Pons (tissue), 1 donor: ENCODE measurements around the gene TMEM131.
"Not testable (repeated sequence)": the region's sequence is repeated elsewhere in the genome, so short reads cannot be mapped to it uniquely, and the experiment has no call there.

ENCODE experiments used
- DNase-seq: peaks from one replicate; pipeline ENCODE4 v3.0.0-alpha.2; 2016; ENCODE audit warnings: low spot score

TMEM131 gene

DNA sequence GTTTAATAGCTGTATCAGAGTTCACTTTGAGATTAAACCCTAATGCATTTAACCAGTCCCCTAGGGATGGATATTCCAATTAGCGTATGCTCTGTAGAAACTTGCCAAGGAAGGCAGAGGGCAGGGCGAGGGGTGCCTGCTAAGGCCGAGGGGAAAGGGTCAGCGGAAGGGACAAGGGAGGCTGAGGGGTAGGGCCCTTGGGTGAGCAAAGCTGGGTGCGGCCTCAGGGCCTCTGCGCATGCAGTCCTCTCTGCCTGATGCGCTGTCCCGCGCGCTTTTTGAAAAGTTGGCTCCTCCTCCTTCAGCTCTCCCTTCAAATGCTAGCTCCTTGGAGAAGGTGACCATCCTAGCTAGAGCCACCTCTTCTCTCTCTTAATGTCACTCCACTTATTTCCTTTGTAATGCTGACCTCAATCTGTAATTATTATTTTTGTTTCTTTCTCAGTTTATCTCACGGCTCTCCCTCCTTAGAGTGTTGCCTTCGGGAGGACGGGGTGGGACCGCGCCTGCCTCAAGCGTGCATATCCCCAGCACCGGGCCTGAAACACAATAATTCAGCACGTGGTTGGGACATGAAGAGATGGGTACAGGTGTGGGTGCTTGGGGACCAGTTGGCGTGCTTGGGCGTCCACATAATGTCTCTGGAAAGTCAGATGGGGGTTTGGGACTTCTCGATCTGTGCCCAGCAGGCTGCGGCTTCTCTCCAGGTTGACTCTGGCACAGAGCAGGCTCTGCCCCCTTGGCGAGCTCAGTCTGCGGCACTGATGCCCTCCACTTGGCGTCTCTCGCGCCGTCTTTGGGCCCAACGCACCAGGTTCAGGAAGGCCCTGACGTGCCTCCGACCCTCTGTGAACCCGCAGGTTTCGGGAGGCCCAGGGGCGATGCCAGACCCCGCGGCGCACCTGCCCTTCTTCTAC lies 272.3 kb downstream of the TMEM131 start:
- DNase-seq: no peak

DNA sequence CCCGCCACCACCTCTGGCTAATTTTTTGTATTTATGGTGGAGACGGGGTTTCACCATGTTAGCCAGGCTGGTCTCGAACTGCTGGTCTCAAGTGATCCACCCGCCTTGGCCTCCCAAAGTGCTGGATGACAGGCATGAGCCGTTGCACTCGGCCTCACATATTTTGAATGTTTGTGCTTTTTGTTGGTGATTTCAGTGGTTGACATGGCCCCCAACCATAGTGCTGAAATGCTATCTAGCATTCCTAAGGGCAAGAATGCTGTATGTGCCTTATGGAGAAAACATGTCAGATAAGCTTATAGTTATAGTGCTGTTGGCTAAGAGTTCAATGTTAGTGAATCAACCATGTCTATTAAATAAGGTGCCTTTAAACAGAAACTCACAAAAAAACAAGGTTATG lies 273.5 kb downstream of the TMEM131 start:
- DNase-seq: no peak

DNA sequence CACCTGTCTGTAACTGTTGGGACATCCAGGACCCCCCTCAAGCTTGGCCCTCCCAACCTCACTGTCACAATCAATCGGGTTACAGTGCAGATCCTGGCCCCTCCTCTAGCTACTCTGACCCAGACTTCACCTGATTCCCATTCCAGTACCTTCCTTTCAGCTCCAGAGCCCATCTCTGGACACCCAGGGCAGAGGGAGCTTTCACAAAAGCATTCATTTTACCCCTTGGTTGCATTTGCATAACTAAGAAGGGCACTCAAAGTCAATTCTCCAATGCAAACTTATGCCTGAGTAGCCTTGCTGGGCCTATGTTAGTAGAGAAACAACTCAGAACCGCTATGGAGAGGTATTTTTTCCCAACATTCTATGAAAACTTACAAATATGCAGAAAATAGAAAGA lies 275.0 kb downstream of the TMEM131 start:
- no peak for DNase-seq

DNA sequence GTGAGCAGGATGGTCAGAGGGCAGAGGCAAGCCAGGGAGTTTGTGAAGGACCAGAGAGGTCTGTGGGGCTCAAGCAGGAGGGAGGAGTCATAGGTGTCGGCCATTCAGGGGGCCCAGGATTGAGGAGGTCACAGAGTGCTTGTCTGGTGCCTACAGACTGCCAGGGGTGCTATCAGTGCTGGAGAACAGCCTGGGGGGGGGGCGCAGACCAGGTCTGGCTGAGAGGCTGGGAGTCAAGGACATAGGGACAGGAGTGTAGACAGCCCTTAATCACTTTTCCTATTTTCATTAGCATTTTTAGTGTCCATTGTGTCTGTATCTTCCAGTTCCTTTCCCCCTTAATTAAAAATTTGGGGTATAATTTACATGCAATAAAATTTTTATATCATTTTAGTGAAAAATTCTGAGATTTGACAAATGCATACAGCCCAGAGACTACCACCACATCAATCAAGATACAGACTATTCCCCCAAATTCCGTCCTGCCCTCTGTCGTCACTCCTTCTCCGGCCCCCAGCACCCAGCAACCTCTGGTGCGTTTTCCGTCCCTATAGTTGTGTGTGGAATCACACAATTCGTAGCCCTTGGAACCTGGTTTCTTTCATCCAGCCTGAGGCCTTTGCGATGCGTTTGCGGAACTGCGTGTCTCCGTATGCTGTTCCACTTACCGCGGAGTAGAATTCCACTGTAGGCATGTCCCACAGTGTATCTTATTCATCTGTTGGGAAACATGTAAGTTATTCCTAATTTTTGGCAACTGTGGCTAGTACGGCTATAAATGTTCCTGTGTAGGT lies 276.2 kb downstream of the TMEM131 start:
- no peak for DNase-seq

DNA sequence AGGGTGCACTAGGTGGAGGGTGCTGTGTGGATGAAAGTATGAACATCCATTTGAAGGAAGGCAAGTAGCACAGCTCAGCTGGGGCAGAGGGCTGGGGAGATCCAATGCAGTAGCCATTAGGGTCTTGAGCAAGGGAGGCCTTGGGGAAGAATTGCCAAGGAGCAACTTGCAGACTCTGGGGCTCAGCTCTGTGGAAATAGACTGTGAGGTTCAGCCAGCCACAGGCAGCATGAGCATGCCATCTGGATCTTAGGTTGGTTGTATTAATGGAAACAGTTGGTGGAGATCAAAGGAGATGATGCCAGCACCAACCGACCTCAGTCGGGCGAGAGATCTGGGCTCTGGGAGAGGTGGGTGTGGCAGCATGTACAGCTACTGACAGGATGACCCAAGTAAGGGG lies 276.8 kb downstream of the TMEM131 start:
- DNase-seq: no peak

DNA sequence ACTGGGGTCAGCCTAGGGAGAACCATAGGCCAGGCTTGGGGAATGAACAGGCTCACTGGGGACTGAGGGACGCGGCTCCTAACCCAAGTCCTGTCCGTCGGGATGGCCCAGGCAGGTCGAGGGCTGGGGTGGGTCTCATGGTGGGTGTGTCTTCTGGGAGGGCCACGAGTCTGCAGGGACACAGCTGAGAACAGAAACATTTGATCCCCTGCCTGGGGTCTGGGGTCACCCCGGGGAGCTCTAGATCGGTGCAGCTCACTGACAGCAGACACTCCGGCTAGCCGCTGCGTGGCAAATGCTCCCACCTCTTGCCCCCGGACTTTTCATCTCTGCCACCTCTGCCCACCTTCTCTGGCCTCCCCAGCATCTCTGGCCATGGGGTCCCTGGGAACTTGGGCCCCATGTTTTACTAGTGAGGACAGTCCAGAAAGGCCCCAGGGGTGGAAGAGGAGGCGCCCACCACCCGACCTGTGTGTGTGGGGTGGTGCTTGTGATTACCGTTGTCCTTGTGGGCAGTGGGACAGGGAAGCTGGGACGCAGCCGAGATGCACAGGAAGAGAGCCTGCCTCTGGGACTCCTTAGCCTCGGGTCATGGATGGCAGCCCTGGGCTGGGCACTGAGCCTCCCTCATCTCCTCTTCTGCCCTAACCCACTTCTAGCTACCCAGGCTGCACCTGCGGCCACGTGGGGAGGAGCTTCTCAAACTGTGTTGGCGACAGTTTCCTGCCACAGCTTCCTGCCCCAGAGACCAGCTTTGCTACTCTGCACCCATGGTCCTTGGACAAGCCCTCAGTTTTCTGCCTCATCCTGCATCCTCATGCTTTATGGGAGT lies 277.5 kb downstream of the TMEM131 start:
- no peak for DNase-seq

DNA sequence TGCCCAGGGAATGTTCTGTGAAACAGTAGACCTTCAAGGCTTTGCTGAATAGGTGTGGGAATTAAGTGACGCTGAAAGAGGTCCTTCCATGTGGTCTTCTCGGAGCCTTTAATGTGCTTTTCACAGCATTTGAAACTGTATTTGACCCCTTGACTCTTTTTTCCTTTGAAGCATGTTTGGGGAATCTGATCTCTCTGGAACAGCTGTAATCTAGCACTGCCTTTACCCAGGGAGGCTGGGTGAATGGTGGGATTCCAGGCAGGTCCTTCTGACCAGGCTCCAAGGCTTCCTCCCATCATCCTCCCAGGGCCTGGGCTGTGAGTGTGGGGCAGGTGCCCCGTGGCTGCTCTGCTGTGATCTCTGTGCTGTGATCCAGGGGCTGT lies 278.1 kb downstream of the TMEM131 start:
- DNase-seq: no peak

DNA sequence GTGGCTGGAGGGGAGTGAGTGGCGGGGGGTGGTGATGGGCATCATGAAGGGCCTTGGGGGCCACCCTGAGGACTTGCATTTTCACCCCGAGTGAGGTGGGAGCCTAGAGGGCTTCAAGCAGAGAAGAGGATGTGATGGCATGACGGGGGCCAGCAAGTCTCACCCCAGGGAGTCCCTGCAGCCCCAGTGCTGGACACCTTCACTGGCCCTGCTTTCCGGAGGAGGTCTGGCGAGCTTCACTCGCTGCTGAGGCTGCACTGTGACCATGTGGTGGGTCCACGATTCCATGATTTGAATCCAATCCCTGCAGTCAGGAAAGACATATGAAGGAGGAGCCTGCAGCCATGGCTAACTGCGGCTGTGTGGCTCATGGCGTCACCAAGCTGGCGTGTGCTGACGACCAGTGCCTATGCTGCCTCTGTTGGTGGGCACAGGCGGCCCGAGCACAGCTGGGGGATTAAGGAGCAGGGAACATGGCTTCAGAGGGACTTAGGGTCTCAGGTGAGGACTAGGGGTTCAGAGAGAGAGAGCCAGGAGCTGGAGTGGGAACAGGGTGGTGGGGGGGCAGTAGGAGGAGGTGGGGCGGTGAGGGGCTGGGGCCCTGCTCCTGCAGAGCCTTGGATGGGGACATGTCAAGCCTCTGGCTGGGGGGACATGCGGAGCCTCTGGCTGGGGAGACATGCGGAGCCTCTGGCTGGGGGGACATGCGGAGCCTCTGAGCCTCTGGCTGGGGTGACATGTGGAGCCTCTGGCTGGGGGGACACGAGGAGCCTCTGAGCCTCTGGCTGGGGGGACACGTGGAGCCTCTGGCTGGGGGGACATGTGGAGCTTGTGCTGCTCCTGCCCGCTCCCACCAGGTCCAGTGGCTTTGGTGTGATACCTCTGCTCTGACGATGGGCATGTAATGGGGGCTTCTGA lies 278.8 kb downstream of the TMEM131 start:
- DNase-seq: no peak

DNA sequence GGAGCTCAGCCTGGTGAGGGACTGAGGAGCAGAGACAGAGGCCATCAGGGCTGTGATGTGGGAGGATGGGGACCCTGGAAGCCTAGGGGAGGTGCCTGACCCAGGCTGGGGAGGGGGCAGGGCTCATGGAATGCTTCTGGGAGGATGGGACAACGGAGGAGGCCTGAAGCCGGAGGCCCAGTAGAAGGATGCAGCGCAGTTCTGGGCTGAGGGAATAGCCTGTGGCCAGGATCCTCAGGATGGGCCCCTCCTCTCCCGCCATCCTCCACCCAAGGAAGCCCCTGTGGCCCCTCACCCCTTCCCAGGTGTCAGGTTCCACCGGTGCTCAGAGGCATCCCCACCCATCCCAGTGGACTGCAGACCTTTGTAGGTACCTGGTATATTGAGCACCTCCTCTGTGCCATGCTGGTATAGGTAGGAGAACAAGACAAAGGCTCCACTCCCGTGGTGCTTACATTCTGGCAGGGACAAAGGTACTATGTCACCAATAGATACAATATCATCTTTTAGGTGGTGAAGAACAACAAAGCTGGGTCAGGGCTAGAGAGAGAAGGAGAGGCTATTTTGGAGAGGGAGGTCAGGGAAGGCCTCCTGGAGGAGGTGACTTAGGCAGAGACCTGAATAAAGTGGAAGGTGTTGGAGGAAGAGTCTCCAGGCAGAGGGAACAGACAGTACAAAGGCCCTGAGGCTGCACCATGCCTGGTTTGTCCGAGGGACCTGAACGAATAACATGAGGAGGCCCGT lies 279.6 kb downstream of the TMEM131 start:
- no peak for DNase-seq

DNA sequence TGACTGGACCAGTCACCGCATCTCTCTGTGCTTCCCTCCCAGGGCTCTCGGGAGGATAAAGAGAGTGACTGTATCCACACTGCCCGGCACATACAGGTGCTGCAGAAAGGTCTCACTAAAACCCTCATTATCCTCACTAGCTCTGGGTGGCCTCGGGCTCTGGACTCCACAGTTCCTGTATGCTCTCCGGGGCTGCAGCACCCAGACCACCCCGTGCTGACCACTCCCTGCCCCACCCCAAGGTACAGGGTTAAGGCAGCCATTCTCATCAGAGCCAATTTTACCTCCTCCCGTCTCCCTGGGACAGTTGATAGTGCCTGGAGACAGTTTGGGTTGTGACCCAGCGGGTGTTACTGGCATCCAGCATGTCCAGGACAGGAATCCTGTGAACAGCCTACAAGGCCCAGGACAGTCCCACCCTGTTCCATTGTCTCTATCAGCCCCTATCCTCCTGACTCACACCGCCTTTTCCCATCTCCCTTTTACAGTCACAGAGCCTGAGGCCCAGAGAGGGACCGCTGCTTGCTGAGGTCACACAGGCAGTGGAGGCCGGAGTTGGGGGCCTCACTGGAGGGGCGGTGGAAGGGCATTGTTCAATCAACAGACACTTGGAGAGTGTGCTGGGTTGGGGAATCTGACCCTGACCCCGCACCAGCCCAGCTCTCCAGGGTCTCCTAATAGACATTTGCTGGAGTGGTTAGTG lies 280.6 kb downstream of the TMEM131 start:
- no peak for DNase-seq

DNA sequence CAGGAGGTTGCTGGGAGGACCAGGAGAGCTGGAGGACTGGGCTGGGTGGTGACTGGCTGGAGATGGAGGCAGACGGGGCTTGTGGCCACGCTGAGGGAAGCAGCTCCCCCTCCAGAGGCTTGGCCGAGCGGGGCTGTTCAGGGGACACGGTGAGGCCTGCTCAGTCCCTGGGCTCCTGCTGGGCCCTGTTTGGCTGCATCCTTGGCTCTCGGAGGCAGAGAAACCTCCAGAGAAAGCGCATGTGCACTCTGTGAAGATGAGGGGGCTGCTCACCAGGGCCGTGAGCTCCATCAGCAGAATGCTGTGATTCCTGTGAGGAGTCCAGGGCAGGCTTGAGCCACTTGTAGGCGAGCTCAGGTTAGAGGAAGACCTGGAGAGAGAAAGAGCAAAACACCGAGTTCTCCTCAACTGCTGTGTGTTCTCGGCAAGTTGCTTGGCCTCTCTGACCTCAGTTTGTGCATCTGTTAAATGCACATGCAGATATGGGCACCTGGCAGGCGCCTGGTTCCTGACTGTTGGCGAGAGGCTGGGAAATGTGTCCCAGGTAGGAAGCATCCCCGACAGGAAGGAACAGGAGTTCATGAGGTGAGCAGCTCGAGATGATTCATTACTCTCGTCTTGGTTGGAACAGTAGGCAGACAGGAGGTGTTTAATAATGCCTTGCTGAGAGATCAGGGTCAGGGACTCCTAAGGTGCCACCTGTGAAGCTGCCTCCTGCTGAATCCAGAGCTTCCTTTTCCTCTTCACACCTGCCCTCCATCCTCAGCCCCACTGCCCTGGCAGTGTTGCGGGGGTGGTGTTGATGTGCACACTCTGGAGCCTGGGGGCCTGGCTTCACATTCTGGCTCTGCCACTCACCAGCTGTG lies 281.4 kb downstream of the TMEM131 start:
- no peak for DNase-seq

DNA sequence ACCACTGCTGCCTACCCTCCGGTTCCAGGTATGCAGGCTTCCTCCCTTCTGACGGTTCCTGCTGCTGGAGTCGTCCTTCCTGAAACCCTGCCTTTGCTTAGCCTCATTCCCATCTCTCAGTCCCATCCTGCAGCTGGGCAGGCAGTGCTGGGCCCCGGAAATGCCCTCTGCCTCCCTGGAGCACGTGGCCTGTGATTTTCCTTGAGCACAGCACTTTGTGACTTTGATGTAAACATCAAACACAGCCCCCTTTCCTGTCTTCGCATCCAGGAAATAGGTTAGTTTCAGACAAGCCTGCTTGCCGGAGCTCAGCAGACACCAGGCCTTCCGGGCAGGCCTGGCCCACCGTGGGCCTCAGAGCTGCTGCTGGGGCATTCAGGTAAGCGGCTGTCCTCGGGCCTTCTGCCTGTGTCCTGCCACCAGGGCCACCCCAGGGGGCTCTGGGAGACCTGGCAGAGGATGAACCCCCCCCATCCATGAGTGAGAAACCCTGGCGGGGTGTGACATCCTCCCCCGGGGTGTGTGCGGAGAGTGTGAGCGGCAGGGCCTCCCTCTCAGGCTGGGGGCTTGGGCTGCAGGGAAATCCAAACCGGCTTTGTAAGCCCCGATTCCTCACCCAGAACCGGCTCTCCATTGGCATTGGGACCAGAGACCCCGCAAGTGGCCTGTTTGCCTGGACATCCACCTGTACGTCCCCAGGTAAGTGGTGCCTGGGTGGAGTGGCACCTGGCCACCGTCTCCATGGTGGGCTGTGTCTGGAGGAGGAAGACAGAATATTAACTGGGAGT lies 282.3 kb downstream of the TMEM131 start, which contains the start of gene ZAP70:
TSS of gene ZAP70 (plus strand) at position 281 of the 788 bp plus-strand sequence. CDS start 10,461 bp downstream, outside the sequence.
- DNase-seq: no peak

DNA sequence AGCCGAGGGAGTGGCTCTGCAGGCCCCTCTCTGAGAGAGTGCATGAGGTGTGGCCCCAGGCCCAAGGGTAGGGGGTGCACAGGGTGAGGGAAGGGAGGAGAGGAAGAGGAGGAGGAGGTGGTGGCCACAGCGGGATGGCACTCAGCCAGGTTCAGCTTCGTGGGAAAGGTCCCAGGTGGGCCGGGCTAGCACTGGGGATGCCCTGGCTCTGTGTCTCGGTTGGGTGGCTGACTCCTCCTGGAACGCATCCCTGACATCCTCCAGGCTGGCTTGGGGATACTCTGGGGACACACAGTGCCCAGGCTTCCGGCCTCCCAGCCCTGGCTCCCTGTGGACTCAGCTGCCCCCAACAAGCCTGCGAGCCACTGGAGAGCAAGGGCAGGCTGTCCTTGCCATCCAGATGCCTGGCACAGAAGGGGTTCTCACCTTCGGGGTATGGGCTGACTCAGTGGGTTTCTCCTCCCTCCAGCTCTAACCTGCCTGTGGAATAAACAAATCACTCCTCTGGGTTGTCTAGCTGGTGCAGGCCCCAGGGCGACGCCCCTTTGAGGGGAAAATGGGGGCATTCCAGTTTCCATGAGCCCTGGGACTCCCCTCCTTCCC lies 283.0 kb downstream of the TMEM131 start:
- no peak for DNase-seq

DNA sequence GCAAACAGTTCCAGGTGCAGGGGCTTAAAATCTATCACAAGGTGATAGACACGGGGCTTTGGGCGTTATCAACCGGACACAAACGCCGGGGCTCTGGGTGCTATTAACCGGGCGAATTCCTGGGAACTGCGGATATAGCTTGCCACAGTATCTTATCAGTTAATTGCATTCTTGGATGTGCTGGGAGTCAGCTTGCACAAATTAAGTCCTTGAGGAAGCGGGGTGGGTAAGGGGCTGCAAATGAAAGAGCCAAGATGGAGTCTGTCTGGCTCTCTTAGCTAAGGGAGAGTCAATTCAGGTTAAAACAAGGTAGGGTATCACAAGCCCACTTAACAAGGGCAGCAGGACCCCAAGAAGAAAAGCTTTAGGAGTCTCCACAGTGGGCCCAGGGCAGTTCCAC lies 283.6 kb downstream of the TMEM131 start:
- DNase-seq: not testable (repeated sequence)

DNA sequence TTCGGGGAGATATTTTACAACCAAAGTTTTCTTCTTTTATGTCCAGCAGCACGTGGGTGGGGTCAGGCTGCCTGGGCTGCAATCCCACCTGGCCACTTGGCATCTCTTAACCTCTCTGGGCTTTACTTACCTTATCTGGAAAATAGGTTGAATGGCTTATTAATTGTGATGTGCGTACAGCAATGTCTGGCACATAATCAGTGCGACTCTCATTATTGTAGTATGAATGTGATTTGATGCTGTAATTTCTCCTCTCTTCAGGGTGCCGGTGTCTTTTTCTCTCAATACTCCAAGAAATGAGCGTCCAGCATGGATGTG lies 284.4 kb downstream of the TMEM131 start:
- no peak for DNase-seq

DNA sequence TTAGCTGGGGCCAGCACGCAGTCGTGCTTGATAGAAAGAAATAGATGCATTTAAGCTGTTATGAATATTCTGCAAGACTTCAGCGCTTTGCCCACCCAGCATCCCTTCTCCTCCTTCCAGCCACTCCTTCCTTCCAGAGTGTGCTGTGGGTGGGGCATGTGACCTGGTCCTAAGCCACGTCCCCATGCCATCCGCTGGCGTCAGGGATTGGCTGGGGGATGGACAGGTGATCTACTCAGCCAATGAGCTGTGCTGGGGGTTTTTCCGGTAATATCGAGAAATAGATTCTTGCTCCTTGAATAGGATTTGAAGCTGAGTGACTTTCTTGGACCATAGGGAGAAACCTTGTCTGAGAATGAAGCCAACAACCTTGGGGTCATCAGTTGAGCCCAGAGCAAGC lies 287.1 kb downstream of the TMEM131 start:
- DNase-seq: no peak

DNA sequence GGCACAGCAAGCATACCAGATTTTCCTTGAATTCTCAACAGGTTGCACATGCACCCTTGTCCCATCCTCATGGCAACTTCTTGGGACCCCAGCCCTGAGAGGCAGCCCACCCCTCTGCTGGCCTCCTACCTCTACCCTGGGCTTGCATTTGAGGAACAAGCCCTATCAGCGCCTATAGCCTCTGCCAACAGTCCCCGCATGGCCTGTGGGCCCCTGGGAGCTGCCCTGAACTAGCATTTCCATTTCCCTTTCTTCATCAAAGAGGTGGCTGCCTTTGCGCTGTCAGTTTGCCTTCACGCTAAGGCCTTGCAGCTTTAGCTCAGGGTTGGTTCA lies 287.7 kb downstream of the TMEM131 start:
- no peak for DNase-seq
